Transverse colon (tissue), 4 donors: ENCODE measurements around the gene CLDN8. TPM values are rescaled to one million over a fixed set of nuclear protein-coding genes. Genes with fewer than 3 reads are reported as not detected.
A peak's percentile ranks its signal among the peaks of the same experiment; 100 is the strongest.

Experiments
- DNase-seq: peaks from one replicate; pipeline ENCODE4 v3.0.0-alpha.2; 2019
- H3K27ac ChIP-seq, 4 donors: fragments of 200-600 bp; sonication (generic); 2 replicates each; pipeline ENCODE4 v1.5.1; 2016 to 2018; ENCODE audit warnings: inconsistent platforms in 4 of 4
- H3K27me3 ChIP-seq: fragments of 200-600 bp; sonication (generic); 2 replicates; pipeline ENCODE4 v1.5.1; 2017; ENCODE audit warnings: inconsistent platforms
- H3K36me3 ChIP-seq, 4 donors: fragments of 200-600 bp; sonication (generic); 2 replicates each; pipeline ENCODE4 v1.5.1; 2017 to 2019; ENCODE audit warnings: inconsistent platforms in 4 of 4
- H3K4me1 ChIP-seq, 4 donors: fragments of 200-600 bp; sonication (generic); 2 replicates each; pipeline ENCODE4 v1.5.1; 2017 to 2020; ENCODE audit warnings: inconsistent platforms in 4 of 4
- H3K4me3 ChIP-seq, 4 donors: fragments of 200-600 bp; sonication (generic); 1 replicate in 1 of 4; 2 replicates in 3 of 4; pipeline versions ENCODE4 v1.5.1 to v1.6.1; 2017 to 2019; ENCODE audit warnings: inconsistent platforms in 4 of 4
- H3K9me3 ChIP-seq, 2 donors: fragments of 200-600 bp; sonication (generic); 2 replicates each; pipeline ENCODE4 v1.5.1; 2017 to 2019; ENCODE audit warnings: inconsistent platforms in 2 of 2
- EP300 ChIP-seq: sonication (generic); formaldehyde crosslinking; IDR thresholded peaks from one replicate; pipeline ENCODE4 v1.6.1; 2017; ENCODE audit warnings: antibody characterized with exemption, low read depth
- POLR2A ChIP-seq: fragments of 450-650 bp; IDR thresholded peaks from one replicate; pipeline ENCODE4 v1.6.1; 2016; ENCODE audit warnings: antibody characterized with exemption, mild to moderate bottlenecking, moderate library complexity
- POLR2AphosphoS5 ChIP-seq, 3 donors: sonication (generic); formaldehyde crosslinking; IDR thresholded peaks; one replicate each; pipeline ENCODE4 v1.6.1; 2016; ENCODE audit warnings: antibody characterized with exemption in 3 of 3
- WGBS, 2 donors: methylation state at CpG; one replicate each; pipeline ENCODE4 v1.1.5; 2018; ENCODE audit warnings: low coverage in 1 of 2; 5-methylcytosine and 5-hydroxymethylcytosine counted together
- in situ Hi-C, 4 donors: fragments of 200-750 bp; cut with MboI; loops; one replicate each; pipeline versions ENCODE4 v1.15.0 to v1.15.1; 2017; ENCODE audit warnings: low sequenced_read_pairs in 3 of 4, low pct_ligation_motif_present in 1 of 4, low pct_unique_long_range_greater_than_20kb in 1 of 4
- intact Hi-C: fragments of 100-400 bp; cut with DNase I; formaldehyde crosslinking; loops from one replicate; pipeline ENCODE4 v1.15.1; 2023; ENCODE audit warnings: low total_unique reads
- total RNA-seq, 4 donors: library from RNA; depleted of rRNA; stranded (reverse); fragments of >200 nt; gene quantifications; one replicate each; pipeline ENCODE4 v1.1.0, GENCODE V29; 2016
- TF ChIP-seq, protein P1 (sequence below), 5 experiments: fragments of 200-600 bp in 3 of 5; fragments of 450-650 bp in 2 of 5; sonication (generic) in 3 of 5; IDR thresholded peaks; 1 replicate in 2 of 5; 2 replicates in 3 of 5; pipeline ENCODE4 v1.5.1; 2016 to 2017; ENCODE audit warnings: antibody characterized with exemption in 5 of 5, inconsistent platforms in 3 of 5, mild to moderate bottlenecking in 2 of 5, moderate library complexity in 1 of 5

The CLDN8 gene
- total RNA-seq, 4 donors from 2014 or later, result 13.5 to 107 (median 33.2) TPM

GRCh38 chr21:30243691-30244090 is 27.8 kb upstream of the CLDN8 start:
- DNase-seq, result no peak
- no peak overlapping the region for H3K4me3 ChIP-seq
- H3K27me3 ChIP-seq, result no peaks in the 10 kb centered on the region
- no peak for TF ChIP-seq POLR2A
- TF ChIP-seq, protein P1, sequence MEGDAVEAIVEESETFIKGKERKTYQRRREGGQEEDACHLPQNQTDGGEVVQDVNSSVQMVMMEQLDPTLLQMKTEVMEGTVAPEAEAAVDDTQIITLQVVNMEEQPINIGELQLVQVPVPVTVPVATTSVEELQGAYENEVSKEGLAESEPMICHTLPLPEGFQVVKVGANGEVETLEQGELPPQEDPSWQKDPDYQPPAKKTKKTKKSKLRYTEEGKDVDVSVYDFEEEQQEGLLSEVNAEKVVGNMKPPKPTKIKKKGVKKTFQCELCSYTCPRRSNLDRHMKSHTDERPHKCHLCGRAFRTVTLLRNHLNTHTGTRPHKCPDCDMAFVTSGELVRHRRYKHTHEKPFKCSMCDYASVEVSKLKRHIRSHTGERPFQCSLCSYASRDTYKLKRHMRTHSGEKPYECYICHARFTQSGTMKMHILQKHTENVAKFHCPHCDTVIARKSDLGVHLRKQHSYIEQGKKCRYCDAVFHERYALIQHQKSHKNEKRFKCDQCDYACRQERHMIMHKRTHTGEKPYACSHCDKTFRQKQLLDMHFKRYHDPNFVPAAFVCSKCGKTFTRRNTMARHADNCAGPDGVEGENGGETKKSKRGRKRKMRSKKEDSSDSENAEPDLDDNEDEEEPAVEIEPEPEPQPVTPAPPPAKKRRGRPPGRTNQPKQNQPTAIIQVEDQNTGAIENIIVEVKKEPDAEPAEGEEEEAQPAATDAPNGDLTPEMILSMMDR (IDR thresholded peaks at IDR 0.05), result no peak
- no peak for TF ChIP-seq EP300
- TF ChIP-seq POLR2AphosphoS5 (IDR thresholded peaks at IDR 0.05), result no peak
- H3K9me3 ChIP-seq, result no peaks in the 10 kb centered on the region
- intact Hi-C loops (no loop called here), in situ Hi-C loops (loop anchor here in 1 of 4 donors (25.0 kb wide), 1 partner anchor 94 kb away; the partner anchor contains the start of genes KRTAP23-1 and KRTAP27-1)
- no peak overlapping the region for H3K27ac ChIP-seq
- no peaks in the 10 kb centered on the region for H3K36me3 ChIP-seq
- no peaks in the 10 kb centered on the region for H3K4me1 ChIP-seq

DNA sequence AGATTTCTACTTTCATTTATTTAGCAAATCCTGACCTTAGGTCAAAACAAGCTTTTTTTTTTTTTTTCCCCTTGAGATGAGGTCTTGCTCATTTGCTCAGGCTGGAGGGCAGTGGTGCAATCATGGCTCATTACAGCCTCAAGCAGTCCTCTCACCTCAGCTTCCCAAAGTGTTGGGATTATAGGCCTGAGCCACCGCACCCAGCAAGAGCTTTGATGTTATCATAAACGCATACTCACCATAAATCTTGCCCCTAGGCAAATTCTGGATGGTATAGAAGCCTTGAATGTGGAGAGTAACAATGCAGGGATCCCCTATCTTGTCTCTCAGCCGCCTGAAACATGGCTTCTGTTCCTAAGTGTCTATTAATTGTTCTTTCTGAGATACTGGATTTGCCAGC is 24.8 kb upstream of the CLDN8 start:
- Histone ChIP-seq H3K4me3 (no peak overlapping the region), H3K27me3 (no peaks in the 10 kb centered on the region), H3K27ac (no peak overlapping the region), H3K4me1 (no peaks in the 10 kb centered on the region), H3K36me3 (no peaks in the 10 kb centered on the region), H3K9me3 (no peaks in the 10 kb centered on the region)
- intact Hi-C loops (no loop called here), in situ Hi-C loops (loop anchor here in 1 of 4 donors (25.0 kb wide), 1 partner anchor 97 kb away; the partner anchor contains the start of genes KRTAP23-1 and KRTAP27-1)
- 67% methylated on average over 3 of the region's 3 CpGs; no CpG with 5 or more reads in 1 of the 2 donors for WGBS, 2 donors
- TF ChIP-seq, protein P1 (IDR thresholded peaks at IDR 0.05), result no peak
- no peak for TF ChIP-seq POLR2A
- TF ChIP-seq EP300, result no peak
- TF ChIP-seq POLR2AphosphoS5 (IDR thresholded peaks at IDR 0.05), result no peak
- DNase-seq, result no peak

- no peaks in the 10 kb centered on the region for H3K27me3 ChIP-seq
- intact Hi-C loops, result no loop called here
- DNase-seq, result no peak
- WGBS, 2 donors, result 91 to 100% methylated on average over 1 of the region's 1 CpG
- in situ Hi-C loops, result loop anchor here in 1 of 4 donors (25.0 kb wide), 1 partner anchor 99 kb away; the partner anchor contains the start of genes KRTAP23-1 and KRTAP27-1
- H3K4me3 ChIP-seq, result no peak overlapping the region
- no peak for TF ChIP-seq POLR2A
- no peak for TF ChIP-seq EP300
- no peak for TF ChIP-seq POLR2AphosphoS5 (IDR thresholded peaks at IDR 0.05)
- TF ChIP-seq, protein P1 (IDR thresholded peaks at IDR 0.05), result no peak
- H3K4me1 ChIP-seq, result peaks cover 0 to 16% (median 8%) of the 10 kb centered on the region in 4 donors
- H3K27ac ChIP-seq, result no peak overlapping the region
- H3K36me3 ChIP-seq, result no peaks in the 10 kb centered on the region
- H3K9me3 ChIP-seq, result no peaks in the 10 kb centered on the region
Observed at GRCh38 chr21:30238168-30238567, 22.3 kb upstream of the CLDN8 start.

DNA sequence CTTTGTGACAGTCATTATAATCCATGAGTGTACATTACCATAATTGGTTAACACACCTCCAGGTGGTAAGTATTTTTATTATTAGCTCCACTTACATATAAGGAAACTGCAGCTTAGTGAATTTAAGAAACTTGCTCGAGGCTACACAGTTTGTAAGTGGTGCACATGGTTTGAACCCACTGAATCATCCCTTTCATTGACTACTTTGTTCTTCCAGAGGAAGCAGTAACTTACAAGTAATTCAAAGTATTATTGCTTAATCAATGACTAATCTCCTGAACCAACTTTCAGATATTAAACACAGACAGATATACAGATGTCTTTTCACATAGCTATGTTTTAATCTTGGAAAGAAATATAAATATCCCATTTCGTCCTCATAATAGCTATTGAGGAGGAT is 18.7 kb upstream of the CLDN8 start:
- TF ChIP-seq, protein P1 (IDR thresholded peaks at IDR 0.05), result no peak
- TF ChIP-seq POLR2A, result no peak
- no peak for TF ChIP-seq POLR2AphosphoS5 (IDR thresholded peaks at IDR 0.05)
- no peak for TF ChIP-seq EP300
- no peaks in the 10 kb centered on the region for H3K27me3 ChIP-seq
- in situ Hi-C loops, result loop anchor here in 1 of 4 donors (25.0 kb wide), 1 partner anchor 103 kb away; the partner anchor contains the start of genes KRTAP23-1 and KRTAP27-1
- WGBS, 2 donors, result 55 to 60% methylated on average over 2 of the region's 2 CpGs
- H3K9me3 ChIP-seq, result no peaks in the 10 kb centered on the region
- peaks cover 0 to 22% (median 14%) of the 10 kb centered on the region in 4 donors for H3K4me1 ChIP-seq
- intact Hi-C loops, result no loop called here
- H3K27ac ChIP-seq, result peak overlapping the region in 3 of 4 donors; percentile 27 to 77 (median 52)
- no peak for DNase-seq
- no peaks in the 10 kb centered on the region for H3K36me3 ChIP-seq
- H3K4me3 ChIP-seq, result no peak overlapping the region
